ENCODE measurements around the gene LTB4R. TPM values are rescaled to one million over a fixed set of nuclear protein-coding genes. Genes with fewer than 3 reads are reported as not detected.
A peak's percentile ranks its signal among the peaks of the same experiment; 100 is the strongest.

Gene LTB4R
- total and polyA plus RNA-seq, 4 donors = 0.86 to 5.0 (median 2.5) TPM

DNA sequence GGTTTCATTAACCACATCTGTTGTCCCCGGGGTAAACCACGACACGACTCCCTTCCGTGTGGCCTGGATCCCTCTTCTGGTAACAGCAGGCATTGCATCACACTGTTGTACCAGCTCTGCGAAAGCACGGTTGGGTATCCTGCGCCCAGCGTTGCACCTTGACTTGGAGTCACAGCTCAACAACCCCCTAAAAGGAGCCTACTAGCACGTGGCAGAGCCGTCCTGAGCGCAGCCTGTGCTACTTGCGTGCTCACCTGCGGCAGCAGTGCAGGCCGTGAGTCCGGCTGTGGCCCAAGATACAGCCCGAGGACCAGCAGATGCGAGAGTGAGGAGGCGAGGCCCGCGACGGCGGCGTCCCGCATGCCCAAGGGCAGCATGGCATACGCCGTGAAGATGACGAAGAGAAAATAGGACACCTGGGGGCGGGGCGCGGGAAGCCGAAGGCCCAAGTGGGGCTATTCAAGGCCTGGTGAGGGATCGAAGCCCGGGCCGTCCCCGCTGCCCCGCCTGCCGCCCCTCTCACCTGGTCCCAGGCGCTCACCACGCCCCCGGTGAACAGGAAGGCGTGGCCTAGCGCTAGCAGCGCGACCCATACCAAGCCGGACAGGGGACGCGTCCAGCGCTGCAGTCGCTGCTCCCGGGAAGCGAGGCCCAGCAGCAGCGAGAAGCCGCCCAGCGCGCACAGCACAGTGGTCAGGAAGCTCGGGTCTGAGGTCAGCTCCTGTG is 21.1 kb downstream of the LTB4R start:
- Histone ChIP-seq H3K9ac (ENCODE audit: low read depth in 1 of 2, low read length in 2 of 2) (no peak overlapping the region), H3K4me3 (ENCODE audit: low read depth in 1 of 3, low read length in 3 of 3) (peak overlapping the region in 2 of 3 donors; percentile 1 to 21), H3K27ac (ENCODE audit: low read depth in 1 of 2, low read length in 2 of 2) (no peak overlapping the region), H3K9me3 (ENCODE audit: control insufficient read depth in 4 of 4, low read length in 3 of 4) (no peaks in the 10 kb centered on the region), H3K36me3 (ENCODE audit: control insufficient read depth in 4 of 4, insufficient read depth in 3 of 4, low read depth in 1 of 4, low read length in 3 of 4) (no peaks in the 10 kb centered on the region), H3K27me3 (ENCODE audit: control insufficient read depth in 4 of 4, insufficient read depth in 4 of 4, low read length in 3 of 4) (no peaks in the 10 kb centered on the region), H3K4me1 (ENCODE audit: control insufficient read depth in 4 of 4, insufficient read depth in 4 of 4, low read length in 3 of 4) (peaks cover 9 to 42% (median 21%) of the 10 kb centered on the region in 4 donors)
- TF ChIP-seq RAD21 (IDR thresholded peaks at IDR 0.05) (peak; percentile 77 to 84), REST (IDR thresholded peaks at IDR 0.05) (no peak), FOXA2 (IDR thresholded peaks at IDR 0.05) (no peak), CTCF (IDR thresholded peaks at IDR 0.05; ENCODE audit: low read depth, low read length, missing input control) (peak; percentile 76)
- WGBS = 15% methylated on average over 56 of the region's 56 CpGs
- peak; percentile 67 for DNase-seq (ENCODE audit: low spot score)

DNA sequence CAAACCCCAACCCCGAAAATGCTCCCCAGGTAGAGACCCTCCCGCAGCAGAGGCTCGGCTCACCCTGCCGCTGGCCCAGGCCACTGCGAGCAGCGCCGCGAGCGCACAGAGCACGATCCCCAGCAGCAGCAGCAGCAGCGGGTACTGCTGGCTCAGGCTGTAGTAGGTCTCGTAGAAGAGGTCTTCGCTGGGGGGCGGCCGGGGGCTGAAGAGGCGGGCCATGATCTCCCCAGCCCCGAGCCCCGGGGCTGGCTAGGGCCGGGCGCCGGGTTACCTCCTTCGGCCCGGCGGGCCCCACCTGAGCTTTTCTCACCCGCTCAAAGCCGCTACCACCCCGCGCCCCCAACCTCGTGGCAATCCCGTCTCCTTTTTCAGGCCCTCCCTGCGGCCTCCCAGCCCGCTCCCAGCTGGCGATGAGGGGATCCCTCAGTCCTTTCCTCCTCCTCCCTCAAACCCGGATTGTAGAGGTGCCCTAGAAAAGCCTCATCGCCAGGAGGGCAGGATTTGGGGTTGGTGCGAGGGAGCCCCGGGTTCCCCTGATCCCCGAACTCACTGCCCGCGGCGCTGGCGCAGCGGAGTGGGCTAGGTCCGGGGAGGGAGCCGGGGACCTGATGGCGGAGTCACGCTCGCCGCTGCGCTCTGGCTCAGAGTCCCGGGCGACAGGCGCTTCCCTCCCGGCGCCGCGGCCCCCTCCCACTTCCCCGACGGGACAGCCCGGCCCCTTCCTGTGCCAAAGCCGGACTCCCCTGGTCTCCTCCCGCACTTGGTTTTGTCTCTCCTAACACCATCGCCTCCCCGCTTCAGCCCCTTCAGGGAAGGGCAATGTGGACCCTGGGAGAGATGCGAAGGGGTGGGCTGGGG is 23.4 kb downstream of the LTB4R start, which contains the start of gene ADCY4:
Gene ADCY4 (minus strand): TSS at position 641 of the 861 bp plus-strand sequence. CDS start 419 bp downstream, at position 222.
- Histone ChIP-seq H3K4me3 (ENCODE audit: low read depth in 1 of 3, low read length in 3 of 3) (peak within 1 kb of the TSS in 1 of 3 donors; percentile 31), H3K9ac (ENCODE audit: low read depth in 1 of 2, low read length in 2 of 2) (peak within 1 kb of the TSS in 1 of 2 donors; percentile 51), H3K36me3 (ENCODE audit: control insufficient read depth in 4 of 4, insufficient read depth in 3 of 4, low read depth in 1 of 4, low read length in 3 of 4) (no peaks in the 10 kb centered on the region), H3K27me3 (ENCODE audit: control insufficient read depth in 4 of 4, insufficient read depth in 4 of 4, low read length in 3 of 4) (no peaks in the 10 kb centered on the region), H3K27ac (ENCODE audit: low read depth in 1 of 2, low read length in 2 of 2) (peak within 1 kb of the TSS; percentile 23 to 43), H3K4me1 (ENCODE audit: control insufficient read depth in 4 of 4, insufficient read depth in 4 of 4, low read length in 3 of 4) (peaks cover 9 to 47% (median 22%) of the 10 kb centered on the region in 4 donors), H3K9me3 (ENCODE audit: control insufficient read depth in 4 of 4, low read length in 3 of 4) (no peaks in the 10 kb centered on the region)
- 9% methylated on average over 65 of the region's 65 CpGs for WGBS
- no peak for DNase-seq (ENCODE audit: low spot score)
- TF ChIP-seq HNF4A (conservative IDR thresholded peaks at IDR 0.05) = no peak
- no peak for TF ChIP-seq SP1 (IDR thresholded peaks at IDR 0.05)
- TF ChIP-seq FOXA2 (IDR thresholded peaks at IDR 0.05) = no peak
- no peak for TF ChIP-seq RAD21 (IDR thresholded peaks at IDR 0.05)
- TF ChIP-seq REST (IDR thresholded peaks at IDR 0.05) = no peak
- no peak for TF ChIP-seq GABPA (IDR thresholded peaks at IDR 0.05 in 1 of 2, conservative IDR thresholded peaks at IDR 0.05 in 1 of 2)
- TF ChIP-seq CTCF (IDR thresholded peaks at IDR 0.05; ENCODE audit: low read depth, low read length, missing input control) = no peak
- no peak for TF ChIP-seq NR2F2 (IDR thresholded peaks at IDR 0.05)
